HCT116 (cell line): Measurements from ENCODE around the gene TNS2. TPM values are rescaled to one million over a fixed set of nuclear protein-coding genes. Genes with fewer than 3 reads are reported as not detected.

ENCODE experiments used
- ATAC-seq: fragments of 200-7000 bp; cut with Tn5 transposase; 2 replicates; pipeline ENCODE4 v1.9.1; 2020; ENCODE audit warnings: mild to moderate bottlenecking, moderate library complexity
- BruUV-seq: library from RNA; stranded (reverse); fragments of 400-500 nt; replicated peaks from 2 replicates; lab custom pipeline; 2021; lab: Mats Ljungman, UMichigan
- CTCF ChIA-PET: fragments of 300-600 bp; sonication (Branson Sonifier 250); formaldehyde crosslinking; loops from one replicate; lab custom pipeline; 2021; ENCODE audit warnings: antibody characterized with exemption; lab: Charles Lee
- POLR2A ChIA-PET: fragments of 300-600, 350-600 bp; sonication (Branson Sonifier 250); formaldehyde crosslinking; loops from one replicate; lab custom pipeline; 2021; ENCODE audit warnings: antibody characterized with exemption; lab: Charles Lee
- RAD21 ChIA-PET, 2 experiments: fragments of 300-600 bp; sonication (Branson Sonifier 250); formaldehyde crosslinking; loops; one replicate each; lab custom pipeline; 2023; ENCODE audit warnings: low total read pairs in 2 of 2; ENCODE audit not compliant: uncharacterized antibody in 2 of 2, unreplicated experiment in 2 of 2, low non-redundant PET in 1 of 2; lab: Charles Lee
- DNase-seq: peaks from one replicate; pipeline ENCODE4 v3.0.0-alpha.2; 2010; ENCODE audit warnings: low read depth, low spot score
- H2AFZ ChIP-seq: fragments of 200-600 bp; shearing (Covaris generic), sonication (generic); 2 replicates; pipeline ENCODE4 v1.6.1; 2017; ENCODE audit warnings: low read depth, mixed run types, mixed read lengths, antibody characterized with exemption, low read length; ENCODE audit not compliant: poor library complexity, severe bottlenecking
- H3K27ac ChIP-seq: 2 replicates; pipeline ENCODE4 v1.5.1; 2012; ENCODE audit warnings: low read depth, low read length
- H3K27me3 ChIP-seq: fragments of 200-600 bp; sonication (generic); 2 replicates; pipeline ENCODE4 v1.6.1; 2016; ENCODE audit warnings: mixed run types, low read length, mixed read lengths; ENCODE audit not compliant: insufficient read depth
- H3K36me3 ChIP-seq, 2 experiments: fragments of 200-500 bp in 1 of 2; fragments of 200-600 bp in 1 of 2; sonication (Bioruptor generic) in 1 of 2; sonication (generic) in 1 of 2; 2 replicates each; pipeline versions ENCODE4 v1.5.1 to v1.6.1; 2014 to 2016; ENCODE audit warnings: low read length in 2 of 2, inconsistent platforms in 1 of 2, mixed read lengths in 1 of 2, mixed run types in 1 of 2; ENCODE audit not compliant: insufficient read depth in 2 of 2, control insufficient read depth in 1 of 2
- H3K4me1 ChIP-seq, 2 experiments: fragments of 200-600 bp in 1 of 2; sonication (generic) in 1 of 2; 2 replicates each; pipeline versions ENCODE4 v1.5.1 to v1.6.1; 2012 to 2017; ENCODE audit warnings: low read length in 2 of 2, inconsistent platforms in 1 of 2, mild to moderate bottlenecking in 1 of 2, mixed read lengths in 1 of 2, mixed run types in 1 of 2, moderate library complexity in 1 of 2; ENCODE audit not compliant: insufficient read depth in 2 of 2, control insufficient read depth in 1 of 2
- H3K4me2 ChIP-seq: fragments of 200-600 bp; sonication (generic); 2 replicates; pipeline ENCODE4 v1.6.1; 2017; ENCODE audit warnings: mixed run types, low read length, mixed read lengths
- H3K4me3 ChIP-seq, 2 experiments: fragments of 200-600 bp in 1 of 2; sonication (generic) in 1 of 2; replicated peaks in 1 of 2; 2 replicates each; pipeline ENCODE4 v1.5.1; 2011 to 2016; ENCODE audit warnings: low read length in 2 of 2, control low read depth in 1 of 2, low read depth in 1 of 2, mild to moderate bottlenecking in 1 of 2, mixed read lengths in 1 of 2, mixed run types in 1 of 2
- H3K79me2 ChIP-seq: fragments of 200-600 bp; sonication (generic); 2 replicates; pipeline ENCODE4 v1.6.1; 2017; ENCODE audit warnings: mild to moderate bottlenecking, mixed run types, low read length, moderate library complexity, mixed read lengths; ENCODE audit not compliant: insufficient read depth
- H3K9ac ChIP-seq: fragments of 200-600 bp; sonication (generic); 2 replicates; pipeline ENCODE4 v1.6.1; 2016; ENCODE audit warnings: low read length, mixed read lengths
- H3K9me2 ChIP-seq: fragments of 200-600 bp; sonication (generic), shearing (Covaris generic); 2 replicates; pipeline ENCODE4 v1.6.1; 2017; ENCODE audit warnings: mixed run types, mild to moderate bottlenecking, moderate library complexity; ENCODE audit not compliant: insufficient read depth
- H3K9me3 ChIP-seq, 2 experiments: fragments of 200-500 bp in 1 of 2; fragments of 200-600 bp in 1 of 2; sonication (Bioruptor generic) in 1 of 2; sonication (generic) in 1 of 2; 2 replicates each; pipeline ENCODE4 v1.6.1; 2014 to 2017; ENCODE audit warnings: low read length in 2 of 2, mixed read lengths in 2 of 2, inconsistent platforms in 1 of 2, low read depth in 1 of 2, mild to moderate bottlenecking in 1 of 2, mixed run types in 1 of 2, moderate library complexity in 1 of 2; ENCODE audit not compliant: control insufficient read depth in 1 of 2, insufficient read depth in 1 of 2
- H4K20me1 ChIP-seq: fragments of 200-600 bp; sonication (generic), shearing (Covaris generic); 2 replicates; pipeline ENCODE4 v1.6.1; 2017; ENCODE audit warnings: mixed run types, mild to moderate bottlenecking, moderate library complexity; ENCODE audit not compliant: insufficient read depth
- CBX3 ChIP-seq: IDR thresholded peaks from 2 replicates; pipeline ENCODE4 v1.6.1; 2012; ENCODE audit warnings: low read depth
- CTCF ChIP-seq, 3 experiments: fragments of 200-600 bp in 1 of 3; sonication (generic) in 1 of 3; IDR thresholded peaks in 2 of 3; conservative IDR thresholded peaks in 1 of 3; 2 replicates each; pipeline ENCODE4 v1.5.1; 2012 to 2017; ENCODE audit warnings: low read depth in 2 of 3, low read length in 2 of 3, antibody characterized with exemption in 1 of 3, borderline replicate concordance in 1 of 3, control low read depth in 1 of 3, mild to moderate bottlenecking in 1 of 3, mixed read lengths in 1 of 3, mixed run types in 1 of 3, moderate library complexity in 1 of 3; ENCODE audit not compliant: insufficient read depth in 1 of 3
- ELF1 ChIP-seq: IDR thresholded peaks from 2 replicates; pipeline ENCODE4 v1.6.1; 2012; ENCODE audit warnings: low read depth, borderline replicate concordance
- EZH2 ChIP-seq: fragments of 200-600 bp; sonication (generic); IDR thresholded peaks from 2 replicates; pipeline ENCODE4 v1.6.1; 2017; ENCODE audit warnings: antibody characterized with exemption, mixed run types
- POLR2A ChIP-seq: IDR thresholded peaks from 2 replicates; pipeline ENCODE4 v1.7.0; 2011; ENCODE audit warnings: borderline replicate concordance; ENCODE audit not compliant: insufficient read depth, insufficient read length; ENCODE audit errors: extremely low read depth
- POLR2AphosphoS5 ChIP-seq: IDR thresholded peaks from 2 replicates; pipeline ENCODE4 v1.6.1; 2011; ENCODE audit warnings: mild to moderate bottlenecking, low read depth, low read length, moderate library complexity
- TCF7L2 ChIP-seq: IDR thresholded peaks from 2 replicates; pipeline ENCODE4 v1.7.0; 2011; ENCODE audit warnings: borderline replicate concordance, inconsistent platforms; ENCODE audit not compliant: insufficient read depth, insufficient read length; ENCODE audit errors: extremely low read depth
- ZFX ChIP-seq: fragments of 450-650 bp; IDR thresholded peaks from 2 replicates; pipeline ENCODE4 v1.6.1; 2017
- intact Hi-C: fragments of 100-400 bp; cut with micrococcal nuclease; formaldehyde crosslinking; loops from 2 replicates; pipeline ENCODE4 v1.10.0; 2022
- total RNA-seq: library from RNA; stranded (reverse); gene quantifications from one replicate; pipeline ENCODE4 v1.2.1, GENCODE V29; 2021; ENCODE audit not compliant: unreplicated experiment

TNS2 gene
- total RNA-seq, 1 experiment from 2014 or later = 25.7 TPM

- no peaks in the 10 kb centered on the region for H4K20me1 ChIP-seq
- no peak overlapping the region for H2AFZ ChIP-seq
- no peaks in the 10 kb centered on the region for H3K9me2 ChIP-seq
- peak overlapping the region; percentile 81 to 83 for H3K4me3 ChIP-seq
- no peaks in the 10 kb centered on the region for H3K9me3 ChIP-seq
- H3K4me2 ChIP-seq = peak overlapping the region; percentile 90
- TSS peak; percentile 40 for BruUV-seq
- H3K4me1 ChIP-seq = peaks cover 59 to 83% of the 10 kb centered on the region in 2 experiments
- CTCF ChIA-PET = interaction anchor here (0.8 to 2.8 kb wide), 8 partner anchors 9 to 167 kb away, joined by 3 to 20 read pairs (median 4); partner anchors contain the start of gene EIF4B
- peak; percentile 43 for ATAC-seq
- peaks cover 17% of the 10 kb centered on the region; the same call in 1 of the 2 replicates for H3K79me2 ChIP-seq
- H3K27ac ChIP-seq = peak overlapping the region; percentile 97
- TF ChIP-seq POLR2A = peak; percentile 34
- no peak for TF ChIP-seq ELF1
- TF ChIP-seq EZH2 = no peak
- TF ChIP-seq POLR2AphosphoS5 = peak; percentile 72
- POLR2A ChIA-PET = interaction anchor here (0.7 to 3.0 kb wide), 6 partner anchors 8 to 395 kb away, joined by 3 to 14 read pairs (median 6); partner anchors contain the start of genes CSAD, EIF4B, PRR13 and SPRYD3
- no peak for DNase-seq
- intact Hi-C loops = loop anchor here (5.0 kb wide), 2 partner anchors 39 to 321 kb away; partner anchors contain the start of gene EIF4B
- no peaks in the 10 kb centered on the region for H3K36me3 ChIP-seq
- H3K9ac ChIP-seq = peak overlapping the region; percentile 93
- RAD21 ChIA-PET = interaction anchor here in 1 of 2 experiments (1.0 kb wide), 1 partner anchor 52 kb away, joined by 3 read pairs; no protein-coding TSS in a partner anchor
- H3K27me3 ChIP-seq = no peaks in the 10 kb centered on the region
These were observed 3.1 kb upstream of the TNS2 start for GRCh38 chr12:53046655-53047220.

- H3K4me1 ChIP-seq = peaks cover 66 to 89% of the 10 kb centered on the region in 2 experiments
- H3K4me3 ChIP-seq = peak overlapping the region; percentile 81 to 83
- H3K9me2 ChIP-seq = no peaks in the 10 kb centered on the region
- TF ChIP-seq ZFX (peak; percentile 73), CBX3 (no peak), POLR2A (peak; percentile 24), POLR2AphosphoS5 (peak; percentile 60), TCF7L2 (no peak), CTCF (IDR thresholded peaks at IDR 0.05 in 2 of 3, conservative IDR thresholded peaks at IDR 0.05 in 1 of 3; ENCODE audit: borderline replicate concordance in 1 of 3, insufficient read depth in 1 of 3, low read depth in 2 of 3, low read length in 2 of 3) (no peak)
- intact Hi-C loops = loop anchor here (5.0 kb wide), 2 partner anchors 40 to 320 kb away; partner anchors contain the start of gene EIF4B
- peaks cover 23% of the 10 kb centered on the region; the same call in 1 of the 2 replicates for H3K79me2 ChIP-seq
- BruUV-seq = no TSS peak
- no peak overlapping the region for H2AFZ ChIP-seq
- RAD21 ChIA-PET = interaction anchor here (0.9 to 2.1 kb wide), 3 partner anchors 14 to 66 kb away, joined by 3 to 7 read pairs (median 5); no protein-coding TSS in a partner anchor
- no peaks in the 10 kb centered on the region for H4K20me1 ChIP-seq
- CTCF ChIA-PET = interaction anchor here (0.7 to 2.8 kb wide), 16 partner anchors 9 to 903 kb away, joined by 3 to 20 read pairs (median 4); partner anchors contain the start of genes CSAD, EIF4B and ZNF740
- H3K27me3 ChIP-seq = no peaks in the 10 kb centered on the region
- POLR2A ChIA-PET = interaction anchor here (0.7 to 2.3 kb wide), 10 partner anchors 8 to 394 kb away, joined by 3 to 12 read pairs (median 4); partner anchors contain the start of genes CSAD, EIF4B, IGFBP6 and PRR13
- ATAC-seq (peak; percentile 60), DNase-seq (no peak)
- peak overlapping the region; percentile 93 for H3K9ac ChIP-seq
- H3K27ac ChIP-seq = peak overlapping the region; percentile 97
- no peaks in the 10 kb centered on the region for H3K9me3 ChIP-seq
- H3K36me3 ChIP-seq = no peaks in the 10 kb centered on the region
- peak overlapping the region; percentile 97 for H3K4me2 ChIP-seq
These were observed 2.4 kb upstream of the TNS2 start for GRCh38 chr12:53047221-53048032.
